ENCODE measurements around the gene PTPRK. TPM values are rescaled to one million over a fixed set of nuclear protein-coding genes. Genes with fewer than 3 reads are reported as not detected.

Gene PTPRK
- total and polyA plus RNA-seq, 2 of the 8 experiments (the other 6 are each of a cell fraction or from before 2014, with no cell fraction given) = 11.4 to 47.3 TPM

- peak; percentile 78 for TF ChIP-seq ASH2L (IDR thresholded peaks at IDR 0.05; ENCODE audit: low read length)
- no peak for TF ChIP-seq SRF (IDR thresholded peaks at IDR 0.05; ENCODE audit: low read depth, low read length)
- peak in 2 of 3 experiments; percentile 29 to 41; a peak in 2 of 4 replicates for TF ChIP-seq CTCF (IDR thresholded peaks at IDR 0.05; ENCODE audit: control extremely low read depth in 1 of 3, insufficient read depth in 1 of 3, low read depth in 1 of 3, low read length in 3 of 3)
These were observed 1.1 kb downstream of the PTPRK start (continued) for GRCh38 chr6:128519132-128519930.
